Upper lobe of left lung (tissue), 4 donors: Measurements from ENCODE around the gene CRYBG1.

Experiments used
- CTCF ChIP-seq, 6 experiments: fragments of 450-650 bp in 4 of 6; fragments of 200-600 bp in 2 of 6; sonication (generic) in 2 of 6; IDR thresholded peaks; one replicate each; pipeline ENCODE4 v1.5.1; 2016 to 2019; ENCODE audit warnings: antibody characterized with exemption in 6 of 6
- POLR2A ChIP-seq, 4 donors: fragments of 450-650 bp; IDR thresholded peaks; one replicate each; pipeline ENCODE4 v1.5.1; 2016 to 2017; ENCODE audit warnings: antibody characterized with exemption in 4 of 4, mild to moderate bottlenecking in 2 of 4

- TF ChIP-seq POLR2A (IDR thresholded peaks at IDR 0.05) (no peak), CTCF (IDR thresholded peaks at IDR 0.05) (no peak)
Observed at GRCh38 chr6:106385530-106385929, 25.0 kb downstream of the CRYBG1 start.
